Mesendoderm (in vitro differentiated cells): ENCODE results near the gene NPDC1.

ENCODE experiments used
- DNase-seq: peaks from one replicate; pipeline ENCODE4 v3.0.0; 2013
- H2AK5ac ChIP-seq: 2 replicates; pipeline ENCODE4 v1.6.1; 2013; ENCODE audit warnings: low read length, inconsistent platforms
- H2BK120ac ChIP-seq: 2 replicates; pipeline ENCODE4 v1.6.1; 2013; ENCODE audit warnings: low read depth, mild to moderate bottlenecking, low read length, moderate library complexity, mixed read lengths
- H2BK15ac ChIP-seq: replicated peaks from 2 replicates; pipeline ENCODE4 v1.6.1; 2013; ENCODE audit warnings: low read depth, mild to moderate bottlenecking, moderate library complexity
- H2BK5ac ChIP-seq: 2 replicates; pipeline ENCODE4 v1.6.1; 2013; ENCODE audit warnings: low read length, inconsistent platforms
- H3K18ac ChIP-seq: 2 replicates; pipeline ENCODE4 v1.6.1; 2013; ENCODE audit warnings: mild to moderate bottlenecking, low read length, mixed read lengths
- H3K23ac ChIP-seq: one replicate; pipeline ENCODE4 v1.6.1; 2013; ENCODE audit warnings: low read length
- H3K27ac ChIP-seq: 2 replicates; pipeline ENCODE4 v1.5.1; 2013; ENCODE audit warnings: low read depth, mild to moderate bottlenecking, inconsistent platforms, low read length, moderate library complexity
- H3K27me3 ChIP-seq: 2 replicates; pipeline ENCODE4 v1.6.1; 2013; ENCODE audit warnings: low read length, control low read depth, mild to moderate bottlenecking, inconsistent platforms; ENCODE audit not compliant: insufficient read depth, poor library complexity
- H3K36me3 ChIP-seq: 2 replicates; pipeline ENCODE4 v1.6.1; 2013; ENCODE audit warnings: low read length, inconsistent platforms; ENCODE audit not compliant: control insufficient read depth, insufficient read depth
- H3K4ac ChIP-seq: one replicate; pipeline ENCODE4 v1.6.1; 2013; ENCODE audit warnings: low read depth, mild to moderate bottlenecking, low read length, moderate library complexity
- H3K4me1 ChIP-seq: 2 replicates; pipeline ENCODE4 v1.6.1; 2013; ENCODE audit warnings: low read depth, low read length, inconsistent platforms; ENCODE audit not compliant: control insufficient read depth
- H3K4me2 ChIP-seq: 2 replicates; pipeline ENCODE4 v1.6.1; 2013; ENCODE audit warnings: low read length
- H3K4me3 ChIP-seq: 2 replicates; pipeline ENCODE4 v1.5.1; 2013; ENCODE audit warnings: mild to moderate bottlenecking, low read length
- H3K56ac ChIP-seq: one replicate; pipeline ENCODE4 v1.6.1; 2013; ENCODE audit warnings: low read length
- H3K79me1 ChIP-seq: 2 replicates; pipeline ENCODE4 v1.6.1; 2013; ENCODE audit warnings: low read length, inconsistent platforms
- H3K79me2 ChIP-seq: 2 replicates; pipeline ENCODE4 v1.6.1; 2013; ENCODE audit warnings: mild to moderate bottlenecking, low read length; ENCODE audit not compliant: control insufficient read depth, insufficient read depth
- H3K9ac ChIP-seq: 2 replicates; pipeline ENCODE4 v1.6.1; 2013; ENCODE audit warnings: low read length, inconsistent platforms
- H4K5ac ChIP-seq: one replicate; pipeline ENCODE4 v1.6.1; 2013; ENCODE audit warnings: low read length
- H4K8ac ChIP-seq: one replicate; pipeline ENCODE4 v1.6.1; 2013; ENCODE audit warnings: low read depth, mild to moderate bottlenecking, control low read depth, low read length, moderate library complexity
- WGBS: extraction: QIAGEN DNeasy Blood & Tissue Kit; methylation state at CpG from one replicate; pipeline ENCODE4 v1.1.7; 2013; ENCODE audit warnings: low lambda C conversion rate, missing lambda C conversion rate; ENCODE audit not compliant: insufficient coverage; ENCODE audit errors: extremely low coverage; 5-methylcytosine and 5-hydroxymethylcytosine counted together

NPDC1 gene

GRCh38 chr9:136994180-136994887, 51.6 kb downstream of the NPDC1 start:
- no peak overlapping the region for H3K4me3 ChIP-seq
- H3K4ac ChIP-seq = no peak overlapping the region

DNA sequence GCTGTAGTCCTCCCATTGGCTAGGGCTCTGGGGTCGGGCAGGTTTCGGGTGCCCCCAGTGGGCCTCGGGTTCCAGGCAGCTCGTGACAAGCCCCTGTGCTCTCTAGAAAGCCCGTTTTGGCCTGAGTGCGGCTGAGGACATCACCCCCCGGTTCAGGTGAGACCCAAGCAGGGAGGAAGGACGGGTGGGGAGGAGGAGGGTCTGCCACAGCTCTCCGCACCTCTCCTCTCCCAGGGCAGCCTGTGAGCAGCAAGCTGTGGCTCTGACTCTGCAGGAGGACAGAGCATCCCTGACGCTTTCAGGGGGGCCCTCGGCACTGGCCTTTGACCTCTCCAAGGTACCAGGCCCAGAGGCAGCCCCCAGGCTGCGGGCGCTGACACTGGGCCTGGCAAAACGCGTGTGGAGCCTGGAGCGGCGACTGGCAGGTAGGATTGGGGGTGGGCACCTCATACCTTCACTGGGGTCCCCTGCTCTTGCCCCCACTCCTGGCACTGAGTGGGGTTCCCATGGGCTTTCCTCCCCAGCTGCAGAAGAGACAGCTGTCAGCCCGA, 53.1 kb downstream of the NPDC1 start:
- Histone ChIP-seq H2AK5ac (no peak overlapping the region), H3K4me2 (peak overlapping the region; percentile 91), H4K8ac (no peak overlapping the region), H3K4me3 (peak overlapping the region; percentile 80), H2BK15ac (no peak overlapping the region), H3K27me3 (no peaks in the 10 kb centered on the region), H2BK120ac (no peak overlapping the region), H3K27ac (no peak overlapping the region), H3K18ac (no peak overlapping the region), H4K5ac (no peak overlapping the region), H2BK5ac (no peak overlapping the region), H3K79me1 (peaks cover 4% of the 10 kb centered on the region), H3K79me2 (no peaks in the 10 kb centered on the region), H3K4me1 (peaks cover 3% of the 10 kb centered on the region), H3K4ac (no peak overlapping the region), H3K9ac (peak overlapping the region; percentile 93), H3K56ac (peak overlapping the region; percentile 95), H3K23ac (peak overlapping the region; percentile 89), H3K36me3 (no peaks in the 10 kb centered on the region)
- no CpG with 5 or more reads among the region's 18 CpGs for WGBS
- DNase-seq = no peak

More at GRCh38 chr9:136994180-136994887, 51.6 kb downstream of the NPDC1 start:
- Histone ChIP-seq H3K18ac (no peak overlapping the region), H2BK15ac (no peak overlapping the region), H3K9ac (no peak overlapping the region), H2BK5ac (no peak overlapping the region), H3K23ac (no peak overlapping the region), H3K36me3 (no peaks in the 10 kb centered on the region), H3K4me1 (peaks cover 3% of the 10 kb centered on the region), H2AK5ac (no peak overlapping the region), H3K27me3 (no peaks in the 10 kb centered on the region), H3K27ac (no peak overlapping the region), H3K4me2 (no peak overlapping the region), H3K56ac (no peak overlapping the region), H3K79me2 (no peaks in the 10 kb centered on the region), H4K5ac (no peak overlapping the region), H2BK120ac (no peak overlapping the region), H4K8ac (no peak overlapping the region), H3K79me1 (peaks cover 4% of the 10 kb centered on the region)
- no peak for DNase-seq
- WGBS = no CpG with 5 or more reads among the region's 54 CpGs

DNA sequence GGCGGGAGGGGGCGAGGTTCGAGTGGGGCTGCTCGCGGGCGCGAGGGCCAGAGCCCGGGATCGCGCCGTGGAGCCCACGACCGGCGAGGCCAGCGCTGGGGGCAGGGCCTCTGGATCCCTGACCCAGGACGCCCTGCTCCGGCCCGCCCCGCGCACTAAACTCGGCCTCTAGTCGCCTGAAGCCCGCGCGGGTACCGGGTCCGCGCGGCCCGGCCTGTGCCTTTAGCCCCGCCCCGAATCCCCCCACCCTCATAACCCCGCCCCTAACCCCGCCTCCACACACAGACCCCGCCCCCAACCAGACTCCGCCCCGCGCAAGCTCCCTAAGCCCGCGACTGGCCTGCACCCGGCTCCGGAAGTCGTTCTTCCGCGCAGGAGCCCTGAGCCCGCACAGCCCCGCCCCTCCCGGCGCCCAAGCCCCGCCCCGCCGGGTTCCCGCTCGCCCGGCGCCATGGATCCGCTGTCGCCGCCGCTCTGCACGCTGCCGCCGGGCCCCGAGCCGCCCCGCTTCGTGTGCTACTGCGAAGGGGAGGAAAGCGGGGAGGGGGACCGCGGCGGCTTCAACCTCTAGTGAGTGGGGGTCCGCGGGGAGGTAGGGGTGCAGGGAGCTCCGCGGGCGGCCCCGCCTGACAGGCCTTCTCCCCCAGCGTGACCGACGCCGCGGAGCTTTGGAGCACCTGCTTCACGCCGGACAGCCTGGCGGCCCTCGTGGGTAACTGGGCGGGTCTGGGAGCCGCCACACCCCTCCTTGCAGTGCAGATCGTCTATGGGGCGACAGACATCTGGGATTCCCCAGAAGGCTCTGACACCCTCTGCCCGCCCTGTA, 53.8 kb downstream of the NPDC1 start, which contains the start of gene PAXX:
Gene PAXX, plus strand, starts transcription at position 430 of the 826 bp plus-strand sequence. Its CDS starts 22 bp downstream, at position 452.
- WGBS = no CpG with 5 or more reads among the region's 92 CpGs
- Histone ChIP-seq H3K27ac (no peak within 1 kb of the TSS), H3K23ac (peak within 1 kb of the TSS; percentile 89), H3K79me1 (peaks cover 4% of the 10 kb centered on the region), H3K27me3 (no peaks in the 10 kb centered on the region), H3K36me3 (no peaks in the 10 kb centered on the region), H3K9ac (peak within 1 kb of the TSS; percentile 93), H3K79me2 (no peaks in the 10 kb centered on the region), H3K4ac (peak within 1 kb of the TSS; percentile 74), H4K8ac (no peak within 1 kb of the TSS), H2BK5ac (no peak within 1 kb of the TSS), H3K18ac (peak within 1 kb of the TSS; percentile 54), H2AK5ac (no peak within 1 kb of the TSS), H4K5ac (no peak within 1 kb of the TSS), H3K56ac (peak within 1 kb of the TSS; percentile 95), H3K4me2 (peak within 1 kb of the TSS; percentile 91), H3K4me1 (peaks cover under 1% of the 10 kb centered on the region), H3K4me3 (peak within 1 kb of the TSS; percentile 80), H2BK120ac (no peak within 1 kb of the TSS), H2BK15ac (no peak within 1 kb of the TSS)
- DNase-seq = peak; percentile 92

DNA sequence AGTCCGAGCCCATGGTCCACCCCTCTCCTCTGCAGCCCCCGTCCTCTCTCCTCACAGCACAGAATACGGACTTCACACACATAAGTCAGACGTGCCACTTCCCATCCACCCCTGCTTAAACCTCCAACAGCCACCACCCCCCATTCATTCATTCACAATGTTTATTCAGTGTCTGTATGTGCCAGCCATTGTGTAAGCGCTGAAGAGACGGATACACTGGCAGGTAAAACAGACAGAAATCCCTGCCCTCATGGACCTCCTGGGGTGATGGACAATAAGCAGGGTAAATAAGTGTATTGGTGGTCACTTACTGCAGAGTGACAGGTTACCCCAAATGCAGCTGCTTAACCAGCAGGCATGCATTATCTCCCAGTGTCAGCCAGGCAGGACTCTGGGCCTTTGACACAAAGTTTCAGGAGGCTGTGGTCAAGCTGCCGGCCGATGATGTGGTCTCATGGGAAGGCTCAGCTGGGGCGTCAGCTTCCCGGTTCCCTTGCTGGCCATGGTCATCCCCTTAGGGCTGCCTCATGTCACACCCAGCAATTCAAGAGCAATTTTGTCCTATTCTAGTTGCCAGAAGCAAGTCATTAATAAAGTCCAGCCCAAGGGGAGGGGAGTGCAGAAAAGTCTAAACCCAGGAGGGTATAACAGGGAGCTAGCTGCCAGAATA, 55.6 kb downstream of the NPDC1 start:
- H2BK120ac ChIP-seq = no peak overlapping the region
- no CpG with 5 or more reads among the region's 10 CpGs for WGBS

More for the DNA sequence above, 55.6 kb downstream of the NPDC1 start:
- Histone ChIP-seq H3K79me1 (peaks cover 4% of the 10 kb centered on the region), H3K23ac (no peak overlapping the region), H2BK15ac (no peak overlapping the region), H2BK5ac (no peak overlapping the region), H3K36me3 (no peaks in the 10 kb centered on the region), H2AK5ac (no peak overlapping the region), H3K79me2 (no peaks in the 10 kb centered on the region), H3K27ac (no peak overlapping the region), H3K9ac (no peak overlapping the region), H4K5ac (no peak overlapping the region), H3K56ac (no peak overlapping the region), H3K4me1 (no peaks in the 10 kb centered on the region), H4K8ac (no peak overlapping the region), H3K4ac (no peak overlapping the region), H3K18ac (no peak overlapping the region), H3K4me3 (no peak overlapping the region), H3K4me2 (no peak overlapping the region), H3K27me3 (peaks cover 3% of the 10 kb centered on the region)
- no peak for DNase-seq
